ENCODE measurements around the gene GTF2F1. TPM values are rescaled to one million over a fixed set of nuclear protein-coding genes. Genes with fewer than 3 reads are reported as not detected.

The GTF2F1 gene
- total RNA-seq, 1 experiment from 2014 or later = 67.2 TPM

DNA sequence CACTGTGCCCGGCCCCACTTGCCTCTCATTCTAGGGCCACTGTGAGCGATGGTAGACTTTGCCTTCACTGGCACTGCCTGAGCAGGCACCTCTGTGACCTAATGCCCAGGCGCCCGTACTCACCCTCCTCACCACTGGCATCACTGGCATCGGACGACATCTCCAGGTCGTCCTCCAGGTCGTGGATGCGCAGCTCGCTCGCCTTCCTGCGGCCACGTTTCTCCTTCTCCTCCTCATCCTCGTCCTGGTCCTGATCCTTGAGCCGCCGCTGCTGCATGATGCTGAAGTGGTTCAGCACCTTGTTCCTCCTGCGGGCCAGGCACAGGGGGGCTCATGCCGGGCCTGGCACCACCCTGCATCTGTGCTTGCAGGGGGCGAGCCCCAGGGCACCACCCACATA lies 9.8 kb downstream of the GTF2F1 start:
- no peak overlapping the region for H3T11ph ChIP-seq (ENCODE audit: low read length)
- H3K14ac ChIP-seq (ENCODE audit: insufficient read depth, low read length) = no peak overlapping the region
- H3K27ac Mint-ChIP-seq = no peak overlapping the region; a peak in 1 of 7 replicates
- DNase-seq = no peak
- no peaks in the 10 kb centered on the region for H3K79me2 ChIP-seq (ENCODE audit: insufficient read depth, low read length)
- H3K4me1 ChIP-seq (ENCODE audit: insufficient read depth, low read length) = no peaks in the 10 kb centered on the region
- H2BK120ac ChIP-seq (ENCODE audit: low read depth, low read length, poor library complexity, severe bottlenecking) = no peak overlapping the region
- no peak overlapping the region for H4K8ac ChIP-seq (replicated peaks; ENCODE audit: insufficient read length, low read depth, low read length)
- no peak overlapping the region for H3K27ac ChIP-seq (ENCODE audit: insufficient read length, low read depth, low read length)
- H3K9ac ChIP-seq (ENCODE audit: extremely low read depth, insufficient read length, low read length) = no peak overlapping the region
- H3K27me3 ChIP-seq (ENCODE audit: insufficient read depth, low read length) = no peaks in the 10 kb centered on the region
- H2AFZ ChIP-seq (ENCODE audit: low read length) = no peak overlapping the region
- no peak overlapping the region for H3K4ac ChIP-seq (ENCODE audit: low read depth, low read length)
- no peak overlapping the region for H3K56ac ChIP-seq (ENCODE audit: insufficient read length, low read depth, low read length)
- H4K5ac ChIP-seq (ENCODE audit: insufficient read length, low read depth, low read length) = no peak overlapping the region
- H2BK20ac ChIP-seq (ENCODE audit: low read depth, low read length, poor library complexity, severe bottlenecking) = no peak overlapping the region
- H3K18ac ChIP-seq (ENCODE audit: insufficient read length, low read depth, low read length) = no peak overlapping the region
- H2BK12ac ChIP-seq (ENCODE audit: insufficient read length, low read depth, low read length) = no peak overlapping the region
- H3K23ac ChIP-seq (ENCODE audit: insufficient read length, low read depth, low read length) = no peak overlapping the region
- no peak overlapping the region for H2BK15ac ChIP-seq (ENCODE audit: low read depth, low read length)
- H3K36me3 Mint-ChIP-seq (ENCODE audit: insufficient read depth in 1 of 3, low read depth in 3 of 3) = peaks cover 56 to 85% (median 78%) of the 10 kb centered on the region in 3 experiments
- H3K4me3 Mint-ChIP-seq = no peak overlapping the region
- H3K4me2 ChIP-seq (ENCODE audit: insufficient read depth, insufficient read length, low read length) = no peak overlapping the region
- no CpG with 5 or more reads among the region's 19 CpGs for WGBS (ENCODE audit: extremely low coverage, insufficient read length, low lambda C conversion rate)
- no peak overlapping the region for H4K91ac ChIP-seq (ENCODE audit: insufficient read length, low read depth, low read length)
- TF ChIP-seq CTCF (conservative IDR thresholded peaks at IDR 0.05) = no peak
- no peaks in the 10 kb centered on the region for H3K27me3 Mint-ChIP-seq (ENCODE audit: low read depth)
- no peaks in the 10 kb centered on the region for H3K79me1 ChIP-seq (ENCODE audit: insufficient read depth, low read depth, low read length, poor library complexity, severe bottlenecking)
- H3K9me3 ChIP-seq (ENCODE audit: control insufficient read depth, low read depth, low read length) = no peaks in the 10 kb centered on the region
- no peaks in the 10 kb centered on the region for H3K23me2 ChIP-seq (ENCODE audit: insufficient read length, low read depth, low read length, poor library complexity, severe bottlenecking)
- no peak overlapping the region for H2BK5ac ChIP-seq (ENCODE audit: insufficient read length, low read length)
- peaks cover 0 to 5% of the 10 kb centered on the region in 2 experiments; a peak in 2 of 4 replicates for H3K4me1 Mint-ChIP-seq
- H4K20me1 ChIP-seq (ENCODE audit: control insufficient read depth, insufficient read depth, insufficient read length) = no peaks in the 10 kb centered on the region
- no peak overlapping the region for H2AK5ac ChIP-seq (ENCODE audit: insufficient read length, low read length)
- H3K9me3 Mint-ChIP-seq = peaks cover 4% of the 10 kb centered on the region in 2 experiments; a peak in 4 of 5 replicates
